Smooth muscle cell (in vitro differentiated cells): ENCODE data around the gene KRT77. TPM values are rescaled to one million over a fixed set of nuclear protein-coding genes. Genes with fewer than 3 reads are reported as not detected.

Experiments used
- DNase-seq: peaks from one replicate; lab custom pipeline; 2025; ENCODE audit not compliant: unreplicated experiment; lab: John Stamatoyannopoulos, UW
- H2AFZ ChIP-seq: fragments of 200-600 bp; sonication (generic); 2 replicates; pipeline ENCODE4 v1.6.0; 2016; ENCODE audit warnings: antibody characterized with exemption, low read depth, mild to moderate bottlenecking
- H3F3A ChIP-seq: fragments of 200-600 bp; sonication (generic); 2 replicates; pipeline ENCODE4 v1.6.0; 2017; ENCODE audit warnings: antibody characterized with exemption, low read depth
- H3K27ac ChIP-seq: fragments of 200-600 bp; sonication (generic); 2 replicates; pipeline ENCODE4 v1.5.1; 2016; ENCODE audit warnings: low read depth, mild to moderate bottlenecking
- H3K27me3 ChIP-seq: fragments of 200-600 bp; sonication (generic); 2 replicates; pipeline ENCODE4 v1.6.1; 2016; ENCODE audit warnings: low read depth, mild to moderate bottlenecking
- H3K36me3 ChIP-seq: fragments of 200-600 bp; sonication (generic); 2 replicates; pipeline ENCODE4 v1.5.1; 2016; ENCODE audit warnings: low read depth
- H3K4me1 ChIP-seq: fragments of 200-600 bp; sonication (generic); 2 replicates; pipeline ENCODE4 v1.5.1; 2016; ENCODE audit warnings: low read depth
- H3K4me2 ChIP-seq: fragments of 200-600 bp; sonication (generic); 2 replicates; pipeline ENCODE4 v1.6.0; 2016; ENCODE audit warnings: mild to moderate bottlenecking
- H3K4me3 ChIP-seq: fragments of 200-600 bp; sonication (generic); 2 replicates; pipeline ENCODE4 v1.5.1; 2016; ENCODE audit warnings: mild to moderate bottlenecking
- H3K79me2 ChIP-seq: fragments of 200-600 bp; sonication (generic); 2 replicates; pipeline ENCODE4 v1.6.0; 2016; ENCODE audit warnings: low read depth, mild to moderate bottlenecking
- H3K9ac ChIP-seq: fragments of 200-600 bp; sonication (generic); 2 replicates; pipeline ENCODE4 v1.6.0; 2016; ENCODE audit warnings: low read depth
- H3K9me3 ChIP-seq: fragments of 200-600 bp; sonication (generic); replicated peaks from 2 replicates; pipeline ENCODE4 v1.5.1; 2016; ENCODE audit warnings: low read depth
- H4K20me1 ChIP-seq: fragments of 200-600 bp; sonication (generic); 2 replicates; pipeline ENCODE4 v1.6.0; 2016; ENCODE audit warnings: low read depth
- CTCF ChIP-seq: fragments of 200-600 bp; sonication (generic); IDR thresholded peaks from 2 replicates; pipeline ENCODE4 v1.5.1; 2017; ENCODE audit warnings: borderline replicate concordance, mild to moderate bottlenecking, antibody characterized with exemption; ENCODE audit not compliant: insufficient read depth, poor library complexity, severe bottlenecking
- WGBS: methylation state at CpG from one replicate; pipeline ENCODE4 v1.1.7; 2016; ENCODE audit warnings: low lambda C conversion rate; 5-methylcytosine and 5-hydroxymethylcytosine counted together
- polyA plus RNA-seq: library from polyadenylated mRNA; unstranded; fragments of >200 nt; fragmentation: Nextera tagmentation; extraction: Ambion mirVana; gene quantifications from 2 replicates; pipeline ENCODE4 v1.2.1, GENCODE V29; 2016
- total RNA-seq: library from RNA; depleted of rRNA; stranded (reverse); fragments of >200 nt; gene quantifications from 2 replicates; pipeline ENCODE4 v1.2.3, GENCODE V29; 2014

Gene KRT77
- total and polyA plus RNA-seq, 2 experiments from 2014 or later: 3.8 TPM; not detected in 1

GRCh38 chr12:52660934-52661499 lies 42.3 kb downstream of the KRT77 start:
- Histone ChIP-seq H3K79me2 (no peaks in the 10 kb centered on the region), H3K9ac (no peak overlapping the region), H3K27ac (no peak overlapping the region), H3K4me3 (no peak overlapping the region), H3K4me1 (no peaks in the 10 kb centered on the region), H3K27me3 (peaks cover 63% of the 10 kb centered on the region), H4K20me1 (no peaks in the 10 kb centered on the region), H3K9me3 (no peaks in the 10 kb centered on the region), H2AFZ (no peak overlapping the region), H3K4me2 (no peak overlapping the region), H3K36me3 (no peaks in the 10 kb centered on the region), H3F3A (no peaks in the 10 kb centered on the region)
- 83% methylated on average over 3 of the region's 3 CpGs for WGBS
- TF ChIP-seq CTCF: no peak
- no peak for DNase-seq

GRCh38 chr12:52659951-52660350 lies 43.4 kb downstream of the KRT77 start:
- Histone ChIP-seq H2AFZ (no peak overlapping the region), H4K20me1 (no peaks in the 10 kb centered on the region), H3K36me3 (no peaks in the 10 kb centered on the region), H3K4me1 (no peaks in the 10 kb centered on the region), H3F3A (no peaks in the 10 kb centered on the region), H3K9me3 (no peaks in the 10 kb centered on the region), H3K4me2 (no peak overlapping the region), H3K27me3 (peaks cover 59% of the 10 kb centered on the region), H3K9ac (no peak overlapping the region), H3K27ac (no peak overlapping the region), H3K4me3 (no peak overlapping the region), H3K79me2 (no peaks in the 10 kb centered on the region)
- DNase-seq: no peak
- no peak for TF ChIP-seq CTCF
- WGBS: 92% methylated on average over 4 of the region's 4 CpGs

- DNase-seq: no peak
- 84% methylated on average over 7 of the region's 7 CpGs for WGBS
- Histone ChIP-seq H3F3A (no peaks in the 10 kb centered on the region), H3K27ac (no peak overlapping the region), H3K4me2 (no peak overlapping the region), H3K4me3 (no peak overlapping the region), H3K79me2 (no peaks in the 10 kb centered on the region), H3K36me3 (no peaks in the 10 kb centered on the region), H2AFZ (no peak overlapping the region), H4K20me1 (no peaks in the 10 kb centered on the region), H3K4me1 (no peaks in the 10 kb centered on the region), H3K27me3 (peaks cover 59% of the 10 kb centered on the region), H3K9me3 (no peaks in the 10 kb centered on the region), H3K9ac (no peak overlapping the region)
- TF ChIP-seq CTCF: no peak
Measured at GRCh38 chr12:52659395-52659794, 43.9 kb downstream of the KRT77 start.

GRCh38 chr12:52658196-52658595 lies 45.1 kb downstream of the KRT77 start:
- Histone ChIP-seq H4K20me1 (no peaks in the 10 kb centered on the region), H3K27ac (no peak overlapping the region), H3K36me3 (no peaks in the 10 kb centered on the region), H2AFZ (no peak overlapping the region), H3K9ac (no peak overlapping the region), H3F3A (no peaks in the 10 kb centered on the region), H3K79me2 (no peaks in the 10 kb centered on the region), H3K4me3 (no peak overlapping the region), H3K4me1 (no peaks in the 10 kb centered on the region), H3K27me3 (peaks cover 61% of the 10 kb centered on the region), H3K4me2 (no peak overlapping the region), H3K9me3 (no peaks in the 10 kb centered on the region)
- no peak for DNase-seq
- TF ChIP-seq CTCF: no peak
- 94% methylated on average over 4 of the region's 4 CpGs for WGBS
